Transverse colon (tissue), 4 donors: Measurements from ENCODE around the gene CCDC33. TPM values are rescaled to one million over a fixed set of nuclear protein-coding genes. Genes with fewer than 3 reads are reported as not detected.

Experiments used
- DNase-seq: peaks from one replicate; pipeline ENCODE4 v3.0.0-alpha.2; 2019
- H3K27ac ChIP-seq, 4 donors: fragments of 200-600 bp; sonication (generic); 2 replicates each; pipeline ENCODE4 v1.5.1; 2016 to 2018; ENCODE audit warnings: inconsistent platforms in 4 of 4
- H3K27me3 ChIP-seq: fragments of 200-600 bp; sonication (generic); 2 replicates; pipeline ENCODE4 v1.5.1; 2017; ENCODE audit warnings: inconsistent platforms
- H3K36me3 ChIP-seq, 4 donors: fragments of 200-600 bp; sonication (generic); 2 replicates each; pipeline ENCODE4 v1.5.1; 2017 to 2019; ENCODE audit warnings: inconsistent platforms in 4 of 4
- H3K4me1 ChIP-seq, 4 donors: fragments of 200-600 bp; sonication (generic); 2 replicates each; pipeline ENCODE4 v1.5.1; 2017 to 2020; ENCODE audit warnings: inconsistent platforms in 4 of 4
- H3K4me3 ChIP-seq, 4 donors: fragments of 200-600 bp; sonication (generic); 1 replicate in 1 of 4; 2 replicates in 3 of 4; pipeline versions ENCODE4 v1.5.1 to v1.6.1; 2017 to 2019; ENCODE audit warnings: inconsistent platforms in 4 of 4
- H3K9me3 ChIP-seq, 2 donors: fragments of 200-600 bp; sonication (generic); 2 replicates each; pipeline ENCODE4 v1.5.1; 2017 to 2019; ENCODE audit warnings: inconsistent platforms in 2 of 2
- EP300 ChIP-seq: sonication (generic); formaldehyde crosslinking; IDR thresholded peaks from one replicate; pipeline ENCODE4 v1.6.1; 2017; ENCODE audit warnings: antibody characterized with exemption, low read depth
- POLR2A ChIP-seq: fragments of 450-650 bp; IDR thresholded peaks from one replicate; pipeline ENCODE4 v1.6.1; 2016; ENCODE audit warnings: antibody characterized with exemption, mild to moderate bottlenecking, moderate library complexity
- POLR2AphosphoS5 ChIP-seq, 3 donors: sonication (generic); formaldehyde crosslinking; IDR thresholded peaks; one replicate each; pipeline ENCODE4 v1.6.1; 2016; ENCODE audit warnings: antibody characterized with exemption in 3 of 3
- WGBS, 2 donors: methylation state at CpG; one replicate each; pipeline ENCODE4 v1.1.5; 2018; ENCODE audit warnings: low coverage in 1 of 2; 5-methylcytosine and 5-hydroxymethylcytosine counted together
- in situ Hi-C, 4 donors: fragments of 200-750 bp; cut with MboI; loops; one replicate each; pipeline versions ENCODE4 v1.15.0 to v1.15.1; 2017; ENCODE audit warnings: low sequenced_read_pairs in 3 of 4, low pct_ligation_motif_present in 1 of 4, low pct_unique_long_range_greater_than_20kb in 1 of 4
- intact Hi-C: fragments of 100-400 bp; cut with DNase I; formaldehyde crosslinking; loops from one replicate; pipeline ENCODE4 v1.15.1; 2023; ENCODE audit warnings: low total_unique reads
- total RNA-seq, 4 donors: library from RNA; depleted of rRNA; stranded (reverse); fragments of >200 nt; gene quantifications; one replicate each; pipeline ENCODE4 v1.1.0, GENCODE V29; 2016
- TF ChIP-seq, protein P1 (sequence below), 5 experiments: fragments of 200-600 bp in 3 of 5; fragments of 450-650 bp in 2 of 5; sonication (generic) in 3 of 5; IDR thresholded peaks; 1 replicate in 2 of 5; 2 replicates in 3 of 5; pipeline ENCODE4 v1.5.1; 2016 to 2017; ENCODE audit warnings: antibody characterized with exemption in 5 of 5, inconsistent platforms in 3 of 5, mild to moderate bottlenecking in 2 of 5, moderate library complexity in 1 of 5

Gene CCDC33
- total RNA-seq, 4 donors from 2014 or later, result 0.16 TPM; not detected in 3

DNA sequence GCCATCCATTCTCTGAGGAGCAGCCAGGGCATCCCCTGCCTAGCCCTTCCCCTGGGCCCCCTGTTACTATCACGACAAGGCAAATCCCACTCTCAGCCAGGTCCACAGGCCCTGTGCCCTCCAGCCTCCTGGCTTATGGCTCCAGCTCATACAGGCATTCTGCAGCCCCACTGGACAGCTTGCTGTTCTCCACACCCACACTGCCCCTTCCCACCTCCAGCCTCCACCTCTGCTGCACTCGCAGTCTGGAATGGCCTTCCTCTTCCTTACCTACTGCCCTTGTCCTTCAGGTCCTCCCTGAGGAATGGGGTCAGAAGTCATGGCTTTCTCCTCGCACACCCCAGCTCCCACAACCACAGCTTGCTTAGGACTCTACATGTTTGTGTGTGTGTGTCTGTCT, 40.4 kb downstream of the CCDC33 start:
- H3K27me3 ChIP-seq, result peaks cover 22% of the 10 kb centered on the region
- TF ChIP-seq, protein P1, sequence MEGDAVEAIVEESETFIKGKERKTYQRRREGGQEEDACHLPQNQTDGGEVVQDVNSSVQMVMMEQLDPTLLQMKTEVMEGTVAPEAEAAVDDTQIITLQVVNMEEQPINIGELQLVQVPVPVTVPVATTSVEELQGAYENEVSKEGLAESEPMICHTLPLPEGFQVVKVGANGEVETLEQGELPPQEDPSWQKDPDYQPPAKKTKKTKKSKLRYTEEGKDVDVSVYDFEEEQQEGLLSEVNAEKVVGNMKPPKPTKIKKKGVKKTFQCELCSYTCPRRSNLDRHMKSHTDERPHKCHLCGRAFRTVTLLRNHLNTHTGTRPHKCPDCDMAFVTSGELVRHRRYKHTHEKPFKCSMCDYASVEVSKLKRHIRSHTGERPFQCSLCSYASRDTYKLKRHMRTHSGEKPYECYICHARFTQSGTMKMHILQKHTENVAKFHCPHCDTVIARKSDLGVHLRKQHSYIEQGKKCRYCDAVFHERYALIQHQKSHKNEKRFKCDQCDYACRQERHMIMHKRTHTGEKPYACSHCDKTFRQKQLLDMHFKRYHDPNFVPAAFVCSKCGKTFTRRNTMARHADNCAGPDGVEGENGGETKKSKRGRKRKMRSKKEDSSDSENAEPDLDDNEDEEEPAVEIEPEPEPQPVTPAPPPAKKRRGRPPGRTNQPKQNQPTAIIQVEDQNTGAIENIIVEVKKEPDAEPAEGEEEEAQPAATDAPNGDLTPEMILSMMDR (IDR thresholded peaks at IDR 0.05), result no peak
- TF ChIP-seq POLR2AphosphoS5 (IDR thresholded peaks at IDR 0.05) (no peak), POLR2A (no peak), EP300 (no peak)
- 20 to 76% methylated on average over 1 to 3 of the region's 3 CpGs for WGBS, 2 donors
- H3K4me1 ChIP-seq, result no peaks in the 10 kb centered on the region
- no peak overlapping the region for H3K27ac ChIP-seq
- in situ Hi-C loops, result no loop called here
- DNase-seq, result no peak
- H3K4me3 ChIP-seq, result no peak overlapping the region
- H3K9me3 ChIP-seq, result no peaks in the 10 kb centered on the region
- no peaks in the 10 kb centered on the region for H3K36me3 ChIP-seq
- intact Hi-C loops, result no loop called here

DNA sequence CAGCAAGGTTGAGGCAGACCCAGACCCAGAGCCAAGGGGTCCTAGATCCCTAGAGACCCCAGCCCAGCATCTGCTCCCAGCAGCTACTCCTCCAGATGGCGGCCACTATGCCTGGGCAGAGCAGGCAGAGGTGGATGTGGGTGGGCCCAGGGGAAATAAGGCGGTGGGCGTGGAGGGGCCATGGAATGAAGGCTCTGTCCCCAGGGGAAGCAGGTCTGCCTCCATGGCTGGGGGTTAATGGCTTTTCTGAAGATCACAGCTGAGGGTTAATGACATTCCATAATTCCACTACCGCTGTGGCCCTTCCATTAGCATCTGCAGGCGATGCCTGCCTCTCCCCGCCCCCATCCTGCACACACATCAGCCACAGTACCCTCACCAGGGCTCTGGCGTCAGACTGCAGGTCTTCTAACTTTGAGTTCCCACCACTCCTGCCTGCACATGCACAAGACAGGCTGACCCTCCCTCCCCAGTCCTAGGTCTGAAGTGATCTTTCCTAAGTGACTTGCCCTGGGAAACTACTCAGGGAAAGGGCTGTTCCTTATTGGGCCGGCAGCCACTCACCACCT, 41.2 kb downstream of the CCDC33 start:
- 33 to 73% methylated on average over 1 to 8 of the region's 8 CpGs for WGBS, 2 donors
- intact Hi-C loops, result no loop called here
- in situ Hi-C loops, result no loop called here
- Histone ChIP-seq H3K27ac (no peak overlapping the region), H3K27me3 (peaks cover 29% of the 10 kb centered on the region), H3K36me3 (no peaks in the 10 kb centered on the region), H3K9me3 (no peaks in the 10 kb centered on the region), H3K4me3 (no peak overlapping the region), H3K4me1 (no peaks in the 10 kb centered on the region)
- DNase-seq, result no peak
- TF ChIP-seq POLR2A (no peak), POLR2AphosphoS5 (IDR thresholded peaks at IDR 0.05) (no peak), EP300 (no peak)
- TF ChIP-seq, protein P1 (IDR thresholded peaks at IDR 0.05), result no peak

DNA sequence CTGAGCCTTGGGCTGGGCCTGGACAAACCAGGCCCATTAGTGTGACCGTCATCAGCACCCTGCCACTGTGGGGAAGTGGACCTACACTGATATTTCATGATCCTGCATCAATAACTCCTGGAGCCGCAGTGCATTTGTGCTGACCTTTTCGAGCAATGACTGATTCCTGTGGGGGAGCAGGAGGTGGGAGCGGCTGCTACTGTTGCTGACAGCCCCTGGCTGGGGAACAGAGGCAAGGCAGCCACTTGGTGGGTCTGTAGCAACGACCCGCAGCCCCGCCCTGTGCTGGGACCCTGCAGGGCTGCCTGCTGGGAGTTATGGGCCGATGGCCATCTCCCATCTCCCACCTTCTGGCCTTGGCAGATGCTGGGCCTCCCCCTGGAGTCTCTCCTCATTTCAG, 42.1 kb downstream of the CCDC33 start:
- 75% methylated on average over 8 of the region's 8 CpGs; no CpG with 5 or more reads in 1 of the 2 donors for WGBS, 2 donors
- DNase-seq, result no peak
- Histone ChIP-seq H3K9me3 (no peaks in the 10 kb centered on the region), H3K4me3 (no peak overlapping the region), H3K27ac (no peak overlapping the region), H3K4me1 (no peaks in the 10 kb centered on the region), H3K27me3 (peaks cover 32% of the 10 kb centered on the region), H3K36me3 (no peaks in the 10 kb centered on the region)
- TF ChIP-seq POLR2AphosphoS5 (IDR thresholded peaks at IDR 0.05) (no peak), POLR2A (no peak), EP300 (no peak)
- TF ChIP-seq, protein P1 (IDR thresholded peaks at IDR 0.05), result no peak
- in situ Hi-C loops (no loop called here), intact Hi-C loops (no loop called here)

DNA sequence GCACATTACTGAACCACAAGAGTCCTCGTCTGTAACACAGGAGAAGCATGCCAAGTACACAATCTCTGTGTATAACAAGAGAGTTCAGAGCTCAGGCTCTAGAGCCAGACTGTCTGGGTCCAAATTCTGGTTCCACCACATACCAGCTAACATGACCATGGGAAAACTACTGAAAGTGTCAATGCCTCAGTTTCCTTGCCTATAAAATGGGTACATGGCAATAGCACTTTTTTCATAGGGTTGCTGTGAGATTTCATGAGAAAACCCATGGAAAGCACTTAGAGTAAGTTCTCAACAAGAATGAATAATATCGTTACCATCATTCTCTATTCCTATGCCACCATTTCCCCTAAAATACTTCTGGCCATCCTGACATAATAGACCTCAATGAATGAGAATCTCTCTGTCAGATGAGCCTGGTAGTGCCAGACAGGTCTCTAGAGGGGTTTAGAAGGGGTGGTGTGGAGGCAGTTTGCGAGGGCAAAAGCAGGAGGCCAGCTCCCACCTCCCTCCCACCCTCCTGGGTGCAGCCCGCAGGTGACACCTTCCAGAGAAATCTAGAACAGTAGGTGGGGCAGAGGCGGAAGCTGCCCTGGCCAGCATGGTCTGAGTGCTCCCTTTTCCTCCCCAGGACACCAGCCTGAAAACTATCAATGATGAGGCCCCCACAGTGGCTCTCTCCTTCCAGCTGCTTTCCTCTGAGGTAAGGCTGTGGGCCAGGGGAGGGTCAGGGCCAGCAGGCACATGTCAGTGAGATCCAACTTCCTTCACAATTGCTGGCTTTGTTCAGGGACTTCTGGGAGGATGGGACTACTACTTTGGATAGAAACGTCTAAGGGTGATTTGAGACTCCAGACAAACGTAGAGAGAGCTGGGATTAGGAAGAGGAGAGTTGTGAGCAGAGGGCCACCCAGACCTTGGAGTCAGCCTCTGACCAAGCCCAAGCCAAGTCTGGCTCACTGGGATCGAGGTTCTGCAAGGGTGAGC, 45.3 kb downstream of the CCDC33 start:
- no peak for TF ChIP-seq POLR2A
- no peak for TF ChIP-seq POLR2AphosphoS5 (IDR thresholded peaks at IDR 0.05)
- TF ChIP-seq, protein P1 (IDR thresholded peaks at IDR 0.05), result no peak
- TF ChIP-seq EP300, result no peak
- Histone ChIP-seq H3K4me1 (no peaks in the 10 kb centered on the region), H3K27me3 (peaks cover 32% of the 10 kb centered on the region), H3K9me3 (no peaks in the 10 kb centered on the region), H3K27ac (no peak overlapping the region), H3K36me3 (no peaks in the 10 kb centered on the region), H3K4me3 (no peak overlapping the region)
- DNase-seq, result no peak
- in situ Hi-C loops, result no loop called here
- 66 to 81% methylated on average over 2 to 8 of the region's 8 CpGs for WGBS, 2 donors
- intact Hi-C loops, result no loop called here
